NCI-H510A (cell line): Measurements from ENCODE around the gene LEMD2.
"Not testable (repeated sequence)": the region's sequence is repeated elsewhere in the genome, so short reads cannot be mapped to it uniquely, and the experiment has no call there.

Experiments used
- DNase-seq: peaks from one replicate; lab custom pipeline; 2025; lab: John Stamatoyannopoulos, UW

The LEMD2 gene

DNA sequence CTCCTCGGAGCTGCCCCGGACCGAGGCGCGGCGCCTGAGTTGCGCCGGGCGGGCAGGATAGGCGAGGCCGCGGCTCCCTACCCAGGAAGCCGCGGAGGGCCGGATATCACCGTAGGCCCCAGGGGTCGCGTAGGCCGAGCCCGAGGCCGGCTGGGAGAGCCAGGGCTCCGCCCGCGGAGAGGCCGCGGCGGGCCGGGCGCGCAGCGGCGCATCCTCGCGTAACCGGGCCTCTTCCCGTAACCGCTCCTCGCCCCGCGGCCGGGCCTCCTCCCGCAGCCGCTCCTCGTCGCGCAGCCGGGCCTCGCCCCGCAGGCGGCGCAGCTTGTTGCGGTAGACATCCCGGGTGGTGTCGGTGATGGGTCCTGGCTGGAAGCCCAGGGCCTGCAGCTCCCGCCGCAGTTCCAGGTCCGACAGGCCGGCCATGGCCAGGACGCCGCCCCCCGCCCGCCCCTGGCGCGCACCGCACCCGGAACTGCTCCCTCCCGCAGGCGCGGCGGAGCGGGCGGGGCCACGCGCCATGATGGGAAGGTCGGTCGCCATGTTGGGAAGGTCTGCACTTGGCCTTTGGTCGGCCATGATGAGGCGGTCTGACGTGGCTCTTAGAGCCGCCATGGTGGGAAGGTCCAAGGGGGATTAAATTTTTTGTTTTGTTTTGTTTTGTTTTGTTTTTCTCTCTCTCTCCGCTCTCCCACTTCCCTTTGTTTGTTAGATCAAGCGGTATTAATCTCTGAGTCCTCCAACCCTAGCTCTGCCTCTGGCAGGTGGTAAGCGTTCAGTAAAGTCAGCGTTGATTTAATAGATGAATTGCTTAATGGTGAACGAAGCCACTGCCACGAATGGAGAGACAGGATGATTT, at the start of gene LEMD2:
LEMD2 (minus strand) TSS at position 437 of the 856 bp plus-strand sequence; CDS start at position 423, 14 bp downstream.
- DNase-seq: peak; percentile 92

DNA sequence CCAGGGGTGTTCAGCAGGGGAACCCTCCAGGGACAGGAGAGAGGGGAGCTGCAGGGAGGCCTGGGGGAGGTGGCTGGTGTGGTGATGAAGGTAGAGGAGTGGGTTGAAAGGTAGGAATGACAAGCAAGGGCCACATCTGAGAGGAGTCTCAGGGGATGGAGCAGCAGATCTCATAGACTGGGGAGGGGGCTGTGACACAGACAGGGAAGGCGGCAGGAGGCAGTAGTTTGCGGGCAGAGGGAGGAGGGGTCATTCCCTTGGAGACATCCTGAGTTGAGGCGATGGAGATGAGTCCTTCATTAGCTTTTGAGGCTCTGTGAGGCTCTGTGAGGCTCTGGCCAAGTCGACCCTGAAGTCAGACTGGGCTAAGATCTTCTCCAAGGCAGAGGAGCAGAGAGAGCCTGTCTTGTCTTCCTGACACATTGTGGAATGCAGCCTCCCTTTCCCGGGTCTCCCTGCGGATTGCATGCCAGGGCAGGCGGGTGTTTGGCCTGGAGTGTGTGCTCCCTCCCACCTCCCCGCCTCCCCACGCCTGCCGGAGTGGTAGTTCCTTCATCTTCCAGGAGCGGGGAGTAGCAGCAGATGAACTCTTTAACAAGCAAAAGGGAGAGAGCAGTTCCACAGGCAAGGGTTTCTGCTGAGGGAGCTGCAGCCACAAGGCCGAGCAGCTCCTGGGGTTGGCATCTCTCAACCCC, 49.2 kb upstream of the LEMD2 start:
- DNase-seq: no peak

DNA sequence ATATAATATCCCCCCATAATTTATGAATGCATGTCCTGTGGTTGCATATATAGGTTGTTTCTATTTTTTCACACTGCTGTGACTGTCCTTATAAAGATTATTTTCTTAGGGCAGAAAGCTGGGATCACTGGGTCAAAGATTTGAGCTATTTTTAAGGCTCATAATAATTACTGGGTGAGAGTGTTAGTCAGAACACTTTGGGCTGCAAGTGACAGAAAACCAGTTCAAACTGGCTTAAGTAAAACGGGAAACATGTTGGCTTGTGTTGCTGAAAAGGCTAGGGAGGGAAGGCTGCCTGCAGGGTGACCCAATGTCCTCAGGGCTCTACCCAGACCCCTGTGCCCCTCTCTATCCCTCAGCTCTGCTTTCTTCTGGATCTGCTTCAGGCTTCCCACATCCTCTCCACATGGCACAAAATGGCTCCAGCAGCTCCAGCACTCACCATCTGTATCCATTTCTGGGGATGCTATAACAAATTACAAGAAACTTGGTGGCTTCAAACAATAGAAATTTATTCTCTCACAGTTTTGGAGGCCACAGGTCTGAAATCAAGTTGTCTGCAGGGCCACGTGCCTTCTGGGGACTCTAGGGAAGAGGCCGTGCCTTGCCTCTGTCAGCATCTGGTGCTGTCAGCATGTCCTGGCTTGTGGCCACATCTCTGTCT, 48.0 kb upstream of the LEMD2 start:
- DNase-seq: no peak

DNA sequence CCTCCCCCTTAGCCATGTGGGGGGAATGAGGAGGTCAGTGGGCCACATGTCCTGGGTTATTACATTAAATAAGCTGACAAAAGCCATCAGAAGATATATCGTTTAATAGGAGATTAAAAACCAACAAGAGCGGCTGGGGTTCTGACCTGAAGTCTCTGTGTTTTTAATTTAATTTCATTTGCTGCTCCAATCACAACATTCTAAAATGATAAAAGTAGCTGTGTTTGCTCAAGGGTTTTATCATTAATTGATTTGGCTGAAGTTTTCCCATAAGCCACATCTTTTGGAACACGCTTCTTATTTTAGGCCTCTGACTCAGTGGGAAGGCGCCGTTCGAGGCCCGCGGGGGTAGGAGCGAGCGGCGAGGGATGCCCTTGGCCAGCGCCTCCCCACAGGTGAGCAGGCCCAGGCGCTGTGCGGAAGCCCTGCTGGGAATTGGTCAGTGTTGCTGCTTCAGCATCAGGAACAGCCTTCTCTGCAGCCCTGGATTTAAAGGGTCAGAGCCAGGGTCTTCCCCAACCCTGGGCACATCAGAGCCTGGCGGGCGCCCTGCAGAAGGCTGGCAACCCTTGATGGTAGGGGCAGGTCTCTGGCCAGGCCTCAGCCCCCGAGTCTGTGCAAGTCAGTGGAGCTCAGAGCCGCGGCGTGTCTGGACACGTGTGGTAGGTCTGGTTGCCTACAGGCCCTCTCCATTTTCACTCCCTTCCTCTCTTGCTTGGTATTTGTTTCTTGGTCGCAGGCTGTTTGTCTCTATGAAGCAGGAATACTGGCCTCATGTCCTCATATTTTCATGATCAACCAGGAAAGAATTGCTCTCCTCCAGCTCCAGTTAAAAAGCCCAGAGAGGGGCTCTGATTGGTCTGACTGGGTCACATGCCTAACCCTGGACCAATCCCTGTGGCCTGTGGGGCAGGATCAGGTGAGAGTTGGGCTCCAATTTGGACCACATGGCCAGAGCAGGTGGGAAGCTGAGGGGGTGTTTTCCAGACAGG, 45.8 kb upstream of the LEMD2 start:
- DNase-seq: no peak

DNA sequence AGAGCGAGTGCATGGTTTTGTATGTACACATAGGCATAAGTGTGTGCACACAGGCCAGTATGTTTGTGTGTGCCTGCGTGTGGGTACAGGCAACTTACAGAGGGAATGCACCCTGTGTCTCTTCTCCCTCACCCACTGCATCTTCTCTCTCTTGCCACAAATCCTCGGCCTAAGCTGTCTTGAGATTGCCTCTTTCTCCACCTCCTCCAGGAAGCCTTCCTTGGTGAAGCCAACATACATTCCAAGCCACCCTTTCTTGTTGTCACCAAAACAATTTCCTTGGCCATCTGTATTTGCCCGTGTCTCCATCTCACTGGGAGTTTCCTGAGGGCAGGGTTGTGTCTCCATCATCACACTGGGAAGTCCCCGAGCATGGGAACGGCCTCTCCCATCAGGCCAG, 44.7 kb upstream of the LEMD2 start:
- DNase-seq: no peak

DNA sequence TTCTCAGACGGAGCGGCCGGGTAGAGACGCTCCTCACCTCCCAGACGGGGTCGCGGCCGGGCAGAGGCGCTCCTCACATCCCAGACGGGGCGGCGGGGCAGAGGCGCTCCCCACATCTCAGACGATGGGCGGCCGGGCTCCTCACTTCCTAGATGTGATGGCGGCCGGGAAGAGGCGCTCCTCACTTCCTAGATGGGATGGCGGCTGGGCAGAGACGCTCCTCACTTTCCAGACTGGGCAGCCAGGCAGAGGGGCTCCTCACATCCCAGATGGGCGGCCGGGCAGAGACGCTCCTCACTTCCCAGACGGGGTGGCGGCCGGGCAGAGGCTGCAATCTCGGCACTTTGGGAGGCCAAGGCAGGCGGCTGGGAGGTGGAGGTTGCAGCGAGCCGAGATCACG, 43.9 kb upstream of the LEMD2 start:
- not testable (repeated sequence) for DNase-seq

DNA sequence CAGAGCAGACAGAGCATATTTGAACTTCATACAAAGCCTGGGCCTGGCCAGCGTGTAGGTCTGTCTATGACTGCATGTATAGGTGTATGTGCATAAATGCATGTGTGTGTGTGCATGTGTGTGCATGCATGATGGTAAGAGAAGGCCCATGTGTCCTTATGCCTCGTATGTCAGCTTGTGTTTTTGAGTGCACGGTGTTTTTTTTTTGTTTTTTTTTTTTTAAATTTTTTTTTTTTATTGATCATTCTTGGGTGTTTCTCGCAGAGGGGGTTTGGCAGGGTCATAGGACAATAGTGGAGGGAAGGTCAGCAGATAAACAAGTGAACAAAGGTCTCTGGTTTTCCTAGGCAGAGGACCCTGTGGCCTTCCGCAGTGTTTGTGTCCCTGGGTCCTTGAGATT, 42.8 kb upstream of the LEMD2 start:
- DNase-seq: not testable (repeated sequence)

DNA sequence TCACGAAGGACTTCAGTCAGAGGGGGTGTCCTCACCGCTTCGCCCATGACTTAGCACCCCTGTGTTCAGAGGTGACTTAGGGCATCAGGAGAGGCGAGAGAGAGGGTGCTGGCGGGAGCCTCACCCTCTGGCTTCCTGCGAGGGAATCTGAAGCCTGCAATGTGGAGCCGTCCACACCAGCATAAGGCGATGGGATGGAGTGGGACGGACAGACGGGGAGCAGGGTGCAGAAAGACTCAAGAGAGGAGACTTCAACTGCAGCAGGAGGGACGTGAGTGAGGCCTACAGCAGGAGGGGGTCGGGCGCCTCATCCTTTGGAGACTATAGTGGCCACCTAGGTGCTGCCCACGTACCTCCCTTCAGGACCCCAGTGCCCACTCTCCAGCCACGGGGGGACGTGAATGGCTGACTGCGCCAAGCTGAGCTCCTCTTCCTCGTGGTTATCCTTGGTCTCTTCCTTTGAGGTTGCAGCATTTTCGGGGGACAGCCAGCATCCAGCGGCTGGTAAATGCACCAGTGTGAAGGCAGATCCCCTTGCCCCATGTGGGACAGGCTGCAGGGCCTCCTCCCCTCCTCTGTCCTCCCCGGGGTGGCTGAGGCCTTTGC, 41.8 kb upstream of the LEMD2 start:
- DNase-seq: no peak

DNA sequence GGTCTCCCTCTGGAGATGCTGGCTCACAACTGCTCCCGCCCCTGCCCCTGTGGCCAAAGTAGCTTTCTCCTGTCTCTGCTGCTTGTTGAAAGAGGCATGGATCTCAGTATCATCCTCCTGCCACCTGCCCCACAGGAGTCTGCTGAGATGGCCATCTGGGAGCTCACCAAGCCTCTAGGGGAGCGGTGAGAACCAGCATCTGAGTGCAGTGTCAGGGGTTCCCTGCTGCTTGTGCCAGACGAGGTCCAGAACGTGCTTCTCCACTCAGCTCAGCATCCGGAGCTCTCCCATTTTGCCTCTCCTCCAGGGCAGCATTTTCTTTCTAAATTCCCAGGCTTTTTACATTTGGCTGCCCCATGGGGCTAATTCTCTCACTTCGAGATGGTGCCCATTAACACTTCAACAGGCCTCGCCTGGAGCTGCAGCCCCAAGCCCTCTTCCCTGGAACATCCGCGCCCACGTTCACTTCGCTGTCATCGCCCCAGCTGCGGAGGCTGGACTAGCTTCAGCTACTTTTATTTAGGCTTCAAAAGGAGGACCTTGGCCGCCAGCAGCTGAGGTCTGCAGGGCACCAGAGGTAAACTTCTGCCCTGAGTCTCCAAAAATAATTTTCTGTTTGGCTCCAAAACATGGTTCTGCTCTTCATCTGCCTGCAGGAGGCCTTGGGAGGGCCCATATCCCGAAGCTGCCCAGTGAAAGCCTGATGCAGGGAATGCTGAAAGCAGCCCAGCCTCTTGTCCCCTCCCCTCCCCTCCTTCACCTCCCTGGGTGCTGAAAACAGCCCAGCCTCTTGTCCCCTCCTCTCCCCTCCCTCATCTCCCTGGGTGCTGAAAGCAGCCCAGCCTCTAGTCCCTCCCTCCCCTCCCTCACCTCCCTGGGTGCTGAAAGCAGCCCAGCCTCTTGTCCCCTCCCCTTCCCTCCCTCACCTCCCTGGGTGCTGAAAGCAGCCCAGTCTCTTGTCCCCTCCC, 40.1 kb upstream of the LEMD2 start:
- DNase-seq: peak; percentile 60

DNA sequence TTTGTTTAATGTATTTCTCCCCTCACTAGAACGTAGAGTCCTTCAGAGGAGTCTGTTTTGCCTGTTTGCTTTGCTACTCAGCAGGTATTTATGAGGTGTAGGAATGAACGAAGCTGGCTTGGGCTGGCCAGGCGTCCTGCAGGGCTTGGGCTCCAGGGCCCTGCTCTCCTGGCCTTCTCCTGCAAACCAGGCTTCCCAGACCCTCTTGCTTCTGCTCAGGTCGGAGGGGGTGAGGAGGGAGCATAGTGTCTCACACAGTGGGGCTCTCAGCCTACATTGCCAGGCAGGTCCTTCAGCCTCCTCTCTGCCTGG, 39.5 kb upstream of the LEMD2 start:
- peak; percentile 67 for DNase-seq

DNA sequence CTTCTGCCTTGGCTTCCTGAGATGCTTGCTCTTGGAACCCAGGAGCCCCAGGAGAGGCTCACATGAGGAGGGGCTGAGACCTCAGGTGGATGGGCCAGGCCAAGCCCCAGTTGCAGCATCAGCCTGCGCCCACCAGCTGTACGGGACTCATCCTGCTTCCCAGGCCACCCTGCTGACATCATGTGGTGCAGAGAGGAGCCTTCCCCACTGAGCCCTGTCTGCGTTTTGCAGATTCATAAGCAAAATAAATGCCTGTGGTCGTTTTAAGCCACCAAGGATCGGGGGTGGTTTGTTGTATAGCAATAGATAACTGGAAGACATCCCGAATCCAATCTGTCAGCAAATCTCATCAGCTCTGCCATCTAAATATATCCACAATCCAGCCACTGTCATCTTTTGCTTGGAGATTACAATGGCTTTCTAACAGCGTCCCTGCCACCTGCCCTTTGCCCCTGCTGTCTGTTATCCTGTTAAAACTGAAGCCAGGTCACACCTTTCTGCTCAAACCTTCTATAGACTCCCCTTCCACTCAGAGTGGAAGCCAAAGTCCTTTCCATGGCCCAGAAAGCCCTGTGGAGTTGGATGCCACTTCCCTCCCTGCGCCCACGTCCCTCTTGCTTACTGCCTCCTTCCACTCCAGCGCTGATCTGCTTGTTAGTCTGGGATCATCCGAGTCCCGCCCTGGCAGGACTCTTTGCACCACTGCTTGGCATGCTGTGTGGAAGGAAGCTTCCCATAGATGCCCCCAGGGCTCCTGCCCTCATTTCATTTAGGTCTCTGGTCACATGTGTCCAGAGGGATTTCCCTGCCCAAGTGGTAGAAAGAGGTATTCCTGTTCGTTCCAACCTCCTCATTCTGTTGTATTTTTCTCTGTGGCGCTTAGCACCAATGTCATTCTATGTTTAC, 38.9 kb upstream of the LEMD2 start:
- DNase-seq: no peak

DNA sequence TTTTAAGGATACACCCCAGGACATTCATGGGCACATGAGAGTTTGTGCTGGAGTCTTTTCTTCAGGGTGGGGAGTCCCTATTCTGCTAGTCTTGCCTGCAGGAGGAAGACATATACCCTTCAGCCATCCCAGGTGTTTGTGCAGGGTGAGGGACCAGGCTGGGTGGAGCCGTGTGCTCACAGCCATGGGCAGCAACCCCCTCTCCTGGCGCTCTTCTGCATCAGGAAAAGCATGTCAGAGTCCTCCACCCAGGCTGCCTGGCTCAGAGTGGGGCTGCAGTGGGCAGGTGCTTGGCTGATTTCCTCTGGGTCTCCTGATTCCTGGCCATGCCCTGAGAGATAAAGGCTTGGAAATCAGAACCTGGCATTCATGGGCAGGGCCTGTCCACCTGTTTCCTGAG, 37.6 kb upstream of the LEMD2 start:
- DNase-seq: peak; percentile 37

DNA sequence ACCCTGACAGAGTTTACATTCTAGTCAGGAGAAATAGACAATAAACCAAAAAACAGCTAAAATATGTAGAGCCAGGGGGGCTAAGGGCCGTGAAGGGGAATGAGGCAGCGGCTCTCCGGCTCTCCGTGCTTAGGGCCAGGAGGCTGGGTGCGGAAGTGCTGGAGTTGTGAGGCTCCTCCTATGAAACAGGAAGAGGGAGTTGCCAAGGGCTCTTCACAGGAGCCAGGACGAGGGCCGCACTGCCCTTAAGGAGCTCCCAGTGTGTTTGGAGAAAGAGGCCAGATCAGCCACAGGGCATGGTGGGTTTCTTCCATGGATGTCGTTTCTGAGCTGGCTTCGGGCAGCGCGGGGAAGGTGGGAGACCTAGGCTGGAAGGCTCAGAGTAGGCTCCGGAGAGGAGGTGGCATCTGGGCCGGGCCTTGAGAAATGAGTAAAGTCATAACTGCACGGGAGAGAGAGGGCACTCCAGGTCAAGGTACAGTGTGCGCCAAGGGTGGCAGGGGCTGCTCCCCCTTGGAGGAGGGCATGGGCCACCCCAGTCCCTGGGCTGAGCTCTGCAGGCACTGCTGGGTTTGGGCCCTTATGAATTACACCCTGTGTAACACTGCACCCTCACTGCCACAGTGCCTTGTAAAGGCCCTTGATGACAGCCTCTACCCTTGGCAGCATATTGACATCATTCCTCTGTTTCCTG, 35.7 kb upstream of the LEMD2 start:
- peak; percentile 53 for DNase-seq

DNA sequence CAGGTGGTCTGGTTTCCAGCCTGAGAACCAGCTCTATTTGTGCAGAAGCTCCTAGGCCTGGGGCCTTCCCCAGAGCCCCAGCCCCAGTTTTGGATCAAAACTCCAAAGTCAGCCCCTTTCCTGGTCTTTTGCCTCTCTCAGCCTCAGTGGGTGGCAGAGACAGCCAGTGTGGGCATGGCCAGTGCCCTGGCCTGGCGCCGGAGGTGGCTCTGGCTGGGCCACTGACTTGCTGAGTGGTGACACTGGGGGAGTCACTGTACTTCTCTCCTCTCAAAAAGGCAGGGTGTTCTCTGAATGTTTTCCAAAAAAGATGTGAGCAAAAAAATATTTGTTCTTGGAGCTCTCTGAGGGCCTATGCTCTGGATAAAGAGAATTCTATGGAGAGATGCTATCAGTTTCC, 34.9 kb upstream of the LEMD2 start:
- no peak for DNase-seq

DNA sequence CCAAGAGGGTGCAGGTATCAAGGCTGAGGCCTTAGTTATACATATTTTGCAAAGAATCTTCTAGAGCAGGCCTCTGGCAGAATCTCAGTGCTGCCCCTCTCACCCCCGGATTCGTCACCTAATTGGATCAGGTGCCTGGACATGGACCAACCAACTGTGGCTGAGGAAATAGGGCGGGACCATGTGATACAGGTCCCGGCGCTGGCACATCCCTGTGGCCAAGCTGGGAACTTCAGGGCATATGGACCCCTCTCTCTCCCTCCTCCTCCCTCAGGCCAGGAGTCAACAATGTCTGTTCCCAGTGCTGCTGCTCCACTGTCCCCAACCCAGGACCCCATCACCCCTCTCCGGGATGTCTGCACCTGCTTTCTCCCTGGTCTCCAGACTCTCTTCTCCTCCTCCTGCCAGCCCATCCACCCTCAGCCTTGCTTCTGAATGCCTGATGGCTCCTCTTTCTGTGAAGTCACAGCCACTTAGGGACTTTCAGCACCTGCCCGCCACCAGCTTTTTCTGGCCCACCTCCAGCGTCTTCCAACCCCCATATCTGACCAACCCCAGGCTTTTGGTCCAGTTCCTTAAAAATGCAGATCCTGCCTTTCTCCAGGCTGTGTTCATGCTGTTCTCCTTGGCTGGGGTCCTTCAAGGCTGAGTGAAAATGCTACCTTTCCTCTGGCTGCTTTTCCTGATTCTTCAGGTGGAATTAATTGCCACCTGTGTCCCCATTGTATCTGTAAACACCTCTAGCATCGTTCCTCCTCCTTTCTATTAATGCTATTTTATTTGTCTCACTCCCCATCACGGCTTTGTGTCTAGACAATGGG, 33.9 kb upstream of the LEMD2 start:
- DNase-seq: peak; percentile 57

DNA sequence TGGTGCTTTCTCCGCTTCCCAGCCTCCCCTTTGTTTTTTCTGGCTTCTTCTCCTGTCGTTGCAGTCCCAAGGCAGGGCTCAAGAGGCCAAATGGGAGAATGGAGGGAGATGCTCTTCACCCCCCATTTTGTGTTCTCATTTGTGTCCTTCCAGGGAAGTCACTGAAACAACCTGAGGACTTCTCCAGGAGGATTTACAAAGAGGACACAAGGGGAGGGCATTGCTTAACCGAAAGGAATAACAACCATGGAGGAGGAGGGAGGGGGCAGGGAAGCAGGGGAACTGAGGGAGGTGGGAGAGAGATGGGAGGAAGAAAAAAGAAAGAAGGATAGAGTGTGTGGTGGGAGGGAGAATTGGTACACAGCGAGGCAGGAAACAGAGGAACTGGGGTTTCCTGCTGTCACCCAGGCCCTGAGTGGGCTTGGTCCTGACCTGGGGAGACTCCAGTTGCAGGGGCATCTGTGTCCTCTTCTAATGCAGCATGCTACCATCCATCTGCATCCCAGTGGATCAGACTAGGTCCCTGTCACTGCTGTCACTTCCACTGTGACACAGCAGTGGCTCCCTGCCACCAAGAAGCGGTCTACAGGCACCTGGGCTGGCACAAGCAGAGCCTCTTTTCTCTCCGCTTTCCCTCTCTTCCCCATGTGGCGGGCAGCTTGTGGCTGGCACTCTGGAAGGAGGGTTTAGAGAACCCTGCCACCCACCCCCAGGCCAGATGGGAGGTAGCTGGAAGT, 32.0 kb upstream of the LEMD2 start:
- no peak for DNase-seq

DNA sequence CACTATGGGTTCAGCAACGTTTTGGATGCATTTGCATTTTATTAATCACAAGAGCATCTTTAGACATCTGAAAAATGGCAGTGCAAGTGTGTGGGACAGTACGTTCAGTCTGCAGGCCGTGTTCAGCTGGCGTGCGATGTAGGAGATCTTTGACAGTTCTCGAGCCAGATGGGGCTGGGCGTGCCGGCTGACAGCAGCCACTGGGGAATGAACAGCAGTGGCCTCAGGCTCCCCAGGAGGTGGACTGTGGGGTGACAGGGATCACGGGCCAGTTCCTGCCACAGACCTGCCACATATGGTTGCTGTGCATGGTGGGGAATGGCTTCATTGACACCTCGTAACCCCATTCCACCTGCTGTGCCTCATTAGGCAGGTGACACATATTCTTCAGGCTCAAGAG, 31.3 kb upstream of the LEMD2 start:
- no peak for DNase-seq
